H9 (cell line): Measurements from ENCODE around the gene UNC50. TPM values are rescaled to one million over a fixed set of nuclear protein-coding genes. Genes with fewer than 3 reads are reported as not detected.

Experiments used
- DNase-seq: peaks from one replicate; pipeline ENCODE4 v3.0.0-alpha.2; 2017
- H2AFZ ChIP-seq: one replicate; pipeline ENCODE4 v1.6.1; 2013; ENCODE audit warnings: mild to moderate bottlenecking, low read length, control low read depth, moderate library complexity
- H2AK5ac ChIP-seq: 2 replicates; pipeline ENCODE4 v1.6.1; 2013; ENCODE audit warnings: low read length, control low read depth, mixed read lengths; ENCODE audit not compliant: insufficient read length
- H2BK120ac ChIP-seq: one replicate; pipeline ENCODE4 v1.6.1; 2013; ENCODE audit warnings: low read depth, mild to moderate bottlenecking, low read length, control low read depth, inconsistent platforms; ENCODE audit not compliant: poor library complexity, severe bottlenecking
- H2BK12ac ChIP-seq: 2 replicates; pipeline ENCODE4 v1.6.1; 2013; ENCODE audit warnings: low read length, control low read depth, mixed read lengths, low read depth; ENCODE audit not compliant: insufficient read length
- H2BK15ac ChIP-seq: 2 replicates; pipeline ENCODE4 v1.6.1; 2013; ENCODE audit warnings: low read depth, low read length, control low read depth
- H2BK20ac ChIP-seq: one replicate; pipeline ENCODE4 v1.6.1; 2013; ENCODE audit warnings: low read depth, mild to moderate bottlenecking, low read length, control low read depth, inconsistent platforms; ENCODE audit not compliant: poor library complexity, severe bottlenecking
- H2BK5ac ChIP-seq: 2 replicates; pipeline ENCODE4 v1.6.1; 2013; ENCODE audit warnings: low read length, control low read depth, mixed read lengths; ENCODE audit not compliant: insufficient read length
- H3K14ac ChIP-seq: 2 replicates; pipeline ENCODE4 v1.6.1; 2013; ENCODE audit warnings: low read length, control low read depth; ENCODE audit not compliant: insufficient read depth
- H3K18ac ChIP-seq: 2 replicates; pipeline ENCODE4 v1.6.1; 2013; ENCODE audit warnings: low read depth, mild to moderate bottlenecking, mixed read lengths, low read length, control low read depth; ENCODE audit not compliant: insufficient read length
- H3K23ac ChIP-seq: 2 replicates; pipeline ENCODE4 v1.6.1; 2013; ENCODE audit warnings: low read length, control low read depth, mixed read lengths, low read depth; ENCODE audit not compliant: insufficient read length
- H3K23me2 ChIP-seq: 2 replicates; pipeline ENCODE4 v1.6.1; 2013; ENCODE audit warnings: low read depth, mild to moderate bottlenecking, mixed read lengths, low read length, control low read depth; ENCODE audit not compliant: insufficient read length, poor library complexity, severe bottlenecking
- H3K27ac ChIP-seq: 2 replicates; pipeline ENCODE4 v1.5.1; 2013; ENCODE audit warnings: low read length, control low read depth, mixed read lengths, low read depth; ENCODE audit not compliant: insufficient read length
- H3K27me3 ChIP-seq: 2 replicates; pipeline ENCODE4 v1.6.1; 2013; ENCODE audit warnings: low read length, control low read depth, inconsistent platforms; ENCODE audit not compliant: insufficient read depth
- H3K4ac ChIP-seq: 2 replicates; pipeline ENCODE4 v1.6.1; 2013; ENCODE audit warnings: low read depth, mild to moderate bottlenecking, control low read depth, inconsistent platforms, low read length, moderate library complexity
- H3K4me1 ChIP-seq: 2 replicates; pipeline ENCODE4 v1.6.1; 2013; ENCODE audit warnings: low read length, control low read depth, inconsistent platforms; ENCODE audit not compliant: insufficient read depth
- H3K4me2 ChIP-seq: 2 replicates; pipeline ENCODE4 v1.6.1; 2013; ENCODE audit warnings: low read length, control low read depth, mixed read lengths; ENCODE audit not compliant: insufficient read length, insufficient read depth
- H3K56ac ChIP-seq: 2 replicates; pipeline ENCODE4 v1.6.1; 2013; ENCODE audit warnings: low read depth, mild to moderate bottlenecking, mixed read lengths, low read length, control low read depth; ENCODE audit not compliant: insufficient read length
- H3K79me1 ChIP-seq: 2 replicates; pipeline ENCODE4 v1.6.1; 2013; ENCODE audit warnings: low read depth, mild to moderate bottlenecking, moderate library complexity, low read length, control low read depth, inconsistent platforms; ENCODE audit not compliant: insufficient read depth, poor library complexity, severe bottlenecking
- H3K79me2 ChIP-seq: 2 replicates; pipeline ENCODE4 v1.6.1; 2013; ENCODE audit warnings: low read length, control low read depth, inconsistent platforms; ENCODE audit not compliant: insufficient read depth
- H3K9ac ChIP-seq: 2 replicates; pipeline ENCODE4 v1.6.1; 2013; ENCODE audit warnings: low read length, control low read depth, mixed read lengths; ENCODE audit not compliant: insufficient read length; ENCODE audit errors: extremely low read depth
- H3K9me3 ChIP-seq: one replicate; pipeline ENCODE4 v1.6.1; 2013; ENCODE audit warnings: low read depth, low read length, inconsistent platforms; ENCODE audit not compliant: control insufficient read depth
- H3T11ph ChIP-seq: one replicate; pipeline ENCODE4 v1.6.1; 2013; ENCODE audit warnings: mild to moderate bottlenecking, low read length, control low read depth, inconsistent platforms
- H4K20me1 ChIP-seq: one replicate; pipeline ENCODE4 v1.6.1; 2013; ENCODE audit not compliant: control insufficient read depth, insufficient read length, insufficient read depth
- H4K5ac ChIP-seq: 2 replicates; pipeline ENCODE4 v1.6.1; 2013; ENCODE audit warnings: low read depth, mild to moderate bottlenecking, mixed read lengths, low read length, control low read depth; ENCODE audit not compliant: insufficient read length
- H4K8ac ChIP-seq: replicated peaks from 2 replicates; pipeline ENCODE4 v1.6.1; 2013; ENCODE audit warnings: low read length, control low read depth, mixed read lengths, low read depth; ENCODE audit not compliant: insufficient read length
- H4K91ac ChIP-seq: 2 replicates; pipeline ENCODE4 v1.6.1; 2013; ENCODE audit warnings: low read depth, mild to moderate bottlenecking, moderate library complexity, mixed read lengths, low read length, control low read depth; ENCODE audit not compliant: insufficient read length
- H3K27ac Mint-ChIP-seq, 3 experiments: 2 replicates in 2 of 3; 3 replicates in 1 of 3; pipeline ENCODE4 v1.8.0; 2020 to 2021; ENCODE audit warnings: mixed read lengths in 3 of 3, mild to moderate bottlenecking in 1 of 3, moderate library complexity in 1 of 3
- H3K27me3 Mint-ChIP-seq: 2 replicates; pipeline ENCODE4 v1.8.0; 2021; ENCODE audit warnings: low read depth, mild to moderate bottlenecking, moderate library complexity, mixed read lengths
- H3K36me3 Mint-ChIP-seq, 3 experiments: 2 replicates in 2 of 3; 3 replicates in 1 of 3; pipeline ENCODE4 v1.8.0; 2020 to 2021; ENCODE audit warnings: low read depth in 3 of 3, mixed read lengths in 3 of 3; ENCODE audit not compliant: insufficient read depth in 1 of 3
- H3K4me1 Mint-ChIP-seq, 2 experiments: 2 replicates each; pipeline ENCODE4 v1.8.0; 2020; ENCODE audit warnings: mixed read lengths in 2 of 2
- H3K4me3 Mint-ChIP-seq, 2 experiments: 2 replicates in 1 of 2; 3 replicates in 1 of 2; pipeline ENCODE4 v1.8.0; 2020 to 2021; ENCODE audit warnings: mild to moderate bottlenecking in 2 of 2, mixed read lengths in 2 of 2, moderate library complexity in 1 of 2
- H3K9me3 Mint-ChIP-seq, 2 experiments: 2 replicates in 1 of 2; 3 replicates in 1 of 2; pipeline ENCODE4 v1.8.0; 2020; ENCODE audit warnings: mild to moderate bottlenecking in 2 of 2, mixed read lengths in 2 of 2, moderate library complexity in 1 of 2
- CTCF ChIP-seq: fragments of 200-600 bp; sonication (generic); conservative IDR thresholded peaks from 3 replicates; pipeline ENCODE4 v1.8.0; 2021; ENCODE audit warnings: antibody characterized with exemption, mild to moderate bottlenecking
- WGBS: extraction: QIAGEN DNeasy Blood & Tissue Kit; methylation state at CpG from one replicate; pipeline ENCODE4 v1.1.7; 2013; ENCODE audit warnings: missing lambda C conversion rate, low lambda C conversion rate, mixed read lengths; ENCODE audit not compliant: insufficient read length; ENCODE audit errors: extremely low coverage; 5-methylcytosine and 5-hydroxymethylcytosine counted together
- total RNA-seq: library from RNA; stranded (reverse); gene quantifications from 2 replicates; pipeline ENCODE4 v1.2.1, GENCODE V29; 2021

The UNC50 gene
- total RNA-seq, 1 experiment from 2014 or later = 35.4 TPM

GRCh38 chr2:98568161-98568956 lies 40.0 kb upstream of the UNC50 start:
- Histone ChIP-seq H4K8ac (no peak overlapping the region), H3T11ph (no peak overlapping the region), H3K23me2 (no peaks in the 10 kb centered on the region), H2BK12ac (no peak overlapping the region), H3K79me2 (no peaks in the 10 kb centered on the region), H3K14ac (no peak overlapping the region), H3K27ac (no peak overlapping the region), H3K23ac (no peak overlapping the region), H3K27me3 (no peaks in the 10 kb centered on the region), H4K20me1 (no peaks in the 10 kb centered on the region), H2BK20ac (no peak overlapping the region), H3K18ac (no peak overlapping the region), H3K9me3 (no peaks in the 10 kb centered on the region), H3K4me2 (no peak overlapping the region), H3K56ac (no peak overlapping the region), H2BK15ac (no peak overlapping the region), H3K4ac (no peak overlapping the region), H3K4me1 (no peaks in the 10 kb centered on the region), H4K91ac (no peak overlapping the region), H3K79me1 (no peaks in the 10 kb centered on the region), H2AK5ac (no peak overlapping the region), H4K5ac (no peak overlapping the region), H3K9ac (no peak overlapping the region), H2BK120ac (no peak overlapping the region), H2BK5ac (no peak overlapping the region), H2AFZ (no peak overlapping the region)
- no peak for TF ChIP-seq CTCF
- no peak for DNase-seq
- no peak overlapping the region for H3K27ac Mint-ChIP-seq
- no CpG with 5 or more reads among the region's 11 CpGs for WGBS
- H3K9me3 Mint-ChIP-seq = no peaks in the 10 kb centered on the region; a peak in 1 of 5 replicates
- H3K4me1 Mint-ChIP-seq = no peaks in the 10 kb centered on the region
- H3K36me3 Mint-ChIP-seq = peaks cover 19 to 80% (median 53%) of the 10 kb centered on the region in 3 experiments; a peak in 6 of 7 replicates
- no peak overlapping the region for H3K4me3 Mint-ChIP-seq
- peaks cover 2% of the 10 kb centered on the region for H3K27me3 Mint-ChIP-seq
